Pulmonary artery endothelial cell (primary cell): ENCODE data around the gene MPLKIP. TPM values are rescaled to one million over a fixed set of nuclear protein-coding genes. Genes with fewer than 3 reads are reported as not detected.

Experiments
- total RNA-seq: library from RNA; depleted of rRNA; stranded (reverse); fragments of >200 nt; gene quantifications from 2 replicates; pipeline ENCODE4 v1.2.3, GENCODE V29; 2014

MPLKIP gene
- total RNA-seq, 1 donor from 2014 or later = 31.2 TPM

Other genes starting within 250 kb of the MPLKIP start
- 45.8 and 60.8 TPM in 2 replicates for gene CDK13, start 184.4 kb downstream of the MPLKIP start, total RNA-seq
- 0.88 and 2.4 TPM in 2 replicates for gene SUGCT, start 383 bp upstream of the MPLKIP start, total RNA-seq